HG03439 (cell line): ENCODE measurements around the gene HSPA12A.

Source experiments
- ATAC-seq: cut with Tn5 transposase; IDR thresholded peaks from one replicate; pipeline ENCODE4 v1.9.1; 2021; ENCODE audit warnings: mild to moderate bottlenecking, moderate library complexity; ENCODE audit not compliant: unreplicated experiment

Gene HSPA12A

GRCh38 chr10:116694243-116694926 is 48.0 kb downstream of the HSPA12A start:
- no peak for ATAC-seq

DNA sequence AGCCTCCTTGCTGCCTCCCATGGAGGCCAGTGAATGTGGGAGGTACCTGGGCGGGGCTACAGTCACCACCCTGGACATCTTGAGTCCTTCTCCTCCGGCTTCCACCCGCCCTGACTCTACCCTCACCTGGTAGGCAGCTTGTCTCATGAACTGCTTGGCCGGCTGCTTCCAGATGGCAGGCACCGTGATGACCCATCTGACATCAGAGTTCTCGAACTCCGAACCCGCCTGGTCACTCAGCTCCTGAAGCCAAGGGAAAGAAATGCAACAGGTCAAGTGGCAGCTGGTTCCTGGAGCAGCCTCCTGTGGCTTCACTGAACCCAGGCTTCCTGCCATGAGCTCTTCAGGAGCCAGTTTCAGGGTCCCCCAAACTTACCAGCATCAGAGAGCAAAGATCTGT is 50.1 kb downstream of the HSPA12A start:
- no peak for ATAC-seq

GRCh38 chr10:116691635-116692034 is 50.7 kb downstream of the HSPA12A start:
- ATAC-seq, result no peak

DNA sequence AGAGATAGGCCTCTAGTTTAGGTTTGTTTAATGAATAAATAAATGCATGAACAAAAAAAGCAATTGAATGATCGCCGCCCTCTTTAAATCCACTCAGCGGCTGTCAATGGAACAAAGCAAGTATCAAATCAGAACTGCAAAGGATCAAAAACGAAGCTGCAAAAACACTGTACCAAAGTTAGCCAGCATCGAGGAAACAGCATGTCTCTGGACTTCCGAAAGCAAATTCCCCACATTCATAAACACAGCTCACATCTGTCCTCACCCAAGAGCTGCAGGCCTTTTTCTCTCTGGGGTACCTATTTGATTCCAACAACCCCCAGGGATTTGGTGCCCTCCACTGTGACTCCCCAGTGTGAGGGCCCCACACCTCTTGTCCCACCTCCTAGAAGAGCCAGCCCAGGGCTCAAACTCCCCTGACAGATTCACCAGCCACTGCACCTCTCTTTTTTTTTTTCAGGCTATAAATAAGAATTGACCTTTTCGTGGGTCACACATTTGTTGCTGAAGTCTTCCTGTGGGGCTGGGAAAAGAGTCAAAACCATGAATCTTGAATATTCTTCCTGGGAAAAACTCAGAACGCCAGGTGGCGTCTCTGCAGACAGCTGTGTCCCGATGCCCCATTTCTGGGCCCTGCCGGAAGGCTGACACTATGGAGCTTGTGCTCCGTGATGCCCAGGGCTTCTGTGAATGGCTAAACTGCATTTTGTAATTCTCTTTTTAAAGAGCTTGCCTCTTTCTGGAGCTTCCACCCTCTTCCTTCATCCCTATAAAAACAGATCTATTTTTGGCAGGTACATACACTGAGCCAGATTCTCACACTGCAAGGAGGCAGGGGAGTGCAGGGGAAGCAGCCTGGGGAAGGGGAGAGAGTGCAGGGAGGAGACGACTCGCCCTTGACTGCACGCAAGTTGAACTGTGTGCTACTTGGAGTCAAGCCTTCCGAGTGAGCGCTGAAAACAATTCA is 51.7 kb downstream of the HSPA12A start:
- ATAC-seq, result no peak

- no peak for ATAC-seq
Observed at GRCh38 chr10:116689744-116690143, 52.6 kb downstream of the HSPA12A start.

- no peak for ATAC-seq
Observed at GRCh38 chr10:116688741-116689495, 53.4 kb downstream of the HSPA12A start.

- ATAC-seq, result no peak
Observed at GRCh38 chr10:116688241-116688711, 54.1 kb downstream of the HSPA12A start.

DNA sequence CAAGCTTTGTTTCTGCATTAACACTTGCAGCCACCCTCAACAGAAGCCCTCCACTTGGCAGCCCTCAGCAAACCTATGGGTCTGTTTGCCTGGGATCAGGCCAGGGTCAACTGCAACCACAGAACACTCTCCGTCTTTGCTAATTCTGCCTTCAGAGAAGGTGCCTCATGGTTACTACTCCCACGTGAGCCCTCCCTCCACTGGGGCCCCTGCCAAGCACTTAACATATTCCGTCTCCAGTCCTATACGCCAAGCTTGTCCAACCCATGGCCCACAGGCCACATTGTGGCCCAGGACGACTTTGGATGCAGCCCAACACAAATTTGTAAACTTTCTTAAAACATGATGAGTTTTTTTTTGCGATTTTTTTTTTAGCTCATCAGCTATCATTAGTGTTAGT is 54.7 kb downstream of the HSPA12A start:
- ATAC-seq, result no peak

DNA sequence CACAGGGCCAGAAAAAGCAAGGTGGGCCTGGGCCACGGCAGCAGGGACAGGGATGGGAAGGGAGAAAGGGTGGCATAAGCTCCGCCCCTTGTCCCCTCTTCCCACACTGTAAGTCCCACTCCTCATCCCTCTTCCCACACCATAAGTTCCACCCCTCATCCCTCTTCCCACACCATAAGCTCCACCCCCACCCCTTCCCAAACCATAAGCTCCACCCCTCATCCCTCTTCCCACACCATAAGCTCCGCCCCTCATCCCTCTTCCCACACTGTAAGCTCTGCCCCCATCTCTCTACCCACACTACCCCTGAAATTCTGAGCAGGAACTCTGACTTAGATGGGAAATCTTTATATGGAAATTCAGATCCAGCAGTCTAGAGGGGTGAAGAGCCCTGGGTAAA is 55.7 kb downstream of the HSPA12A start:
- ATAC-seq, result no peak

- ATAC-seq, result no peak
Observed at GRCh38 chr10:116685807-116686206, 56.6 kb downstream of the HSPA12A start.

DNA sequence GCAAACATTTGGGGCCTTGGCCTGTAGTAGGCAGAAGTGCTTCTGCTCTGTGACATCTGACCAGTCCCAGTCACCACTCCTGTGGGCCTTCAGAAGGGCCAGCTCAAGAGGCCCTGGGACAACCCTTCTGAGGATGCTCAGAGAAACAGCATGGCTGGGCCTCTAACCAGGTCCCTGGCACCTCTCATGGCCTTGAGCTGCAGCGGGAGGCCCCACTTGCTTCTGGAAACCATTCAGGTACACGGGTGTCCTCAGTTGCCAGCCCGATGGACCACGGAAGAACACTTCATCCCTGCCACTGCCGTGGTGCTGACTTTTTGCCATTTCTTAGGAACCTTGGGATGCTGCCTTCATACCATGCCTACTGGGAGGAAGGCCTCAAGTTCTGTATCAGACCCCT is 57.6 kb downstream of the HSPA12A start:
- ATAC-seq, result no peak

GRCh38 chr10:116683821-116684220 is 58.5 kb downstream of the HSPA12A start:
- no peak for ATAC-seq

- ATAC-seq, result no peak
Observed at GRCh38 chr10:116683166-116683565, 59.2 kb downstream of the HSPA12A start.

- no peak for ATAC-seq
Observed at GRCh38 chr10:116679351-116679750, 63.0 kb downstream of the HSPA12A start.

DNA sequence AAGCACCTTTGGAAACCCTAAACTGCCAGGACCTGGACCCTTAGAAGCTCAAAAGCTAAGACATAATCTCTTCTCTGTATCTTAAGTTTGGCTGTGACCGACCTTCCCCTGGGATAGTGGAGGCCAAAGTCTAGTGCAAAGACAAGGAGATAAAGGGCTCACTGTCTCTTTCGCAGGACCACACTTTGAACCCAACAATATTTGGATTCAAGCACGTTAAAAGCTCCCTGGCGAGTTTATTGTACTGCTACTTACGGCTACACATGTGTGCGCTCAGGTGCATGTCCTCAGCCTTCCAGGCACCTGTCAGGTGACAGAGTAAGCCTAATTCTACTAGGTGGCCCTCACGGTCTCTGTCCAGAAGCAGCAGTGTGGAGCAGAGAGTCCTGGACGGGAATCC is 65.7 kb downstream of the HSPA12A start:
- ATAC-seq, result no peak

- ATAC-seq, result no peak
Observed at GRCh38 chr10:116676118-116676517, 66.2 kb downstream of the HSPA12A start.

GRCh38 chr10:116674901-116675423 is 67.4 kb downstream of the HSPA12A start:
- ATAC-seq, result no peak

GRCh38 chr10:116673866-116674265 is 68.5 kb downstream of the HSPA12A start:
- ATAC-seq, result no peak

- ATAC-seq, result no peak
Observed at GRCh38 chr10:116672891-116673290, 69.5 kb downstream of the HSPA12A start.

GRCh38 chr10:116671274-116671926 is 71.0 kb downstream of the HSPA12A start:
- ATAC-seq, result no peak
